Naive thymus-derived CD8-positive, alpha-beta T cell (primary cell): ENCODE measurements around the gene NRAS. TPM values are rescaled to one million over a fixed set of nuclear protein-coding genes. Genes with fewer than 3 reads are reported as not detected.

ENCODE experiments used
- ATAC-seq, 2 donors: fragments of 150-1000 bp; cut with Tn5 transposase in 1 of 2; sonication (Bioruptor Pico), chemical (Tn5 transposase) in 1 of 2; 1 replicate in 1 of 2; 2 replicates in 1 of 2; pipeline ENCODE4 v1.10.0; 2021; ENCODE audit warnings: mild to moderate bottlenecking in 2 of 2, moderate library complexity in 2 of 2
- POLR2A ChIA-PET: fragments of 350-600 bp; sonication (Branson Sonifier 250); formaldehyde crosslinking; loops from one replicate; lab custom pipeline; 2021; ENCODE audit warnings: antibody characterized with exemption; lab: Charles Lee
- DNase-seq, 10 donors: peaks; one replicate each; pipeline versions ENCODE4 v3.0.0 to v3.0.0-alpha.2; 2020 to 2022
- H3K27ac Mint-ChIP-seq, 10 donors: one replicate each; pipeline ENCODE4 v1.8.0; 2020 to 2022; ENCODE audit warnings: mild to moderate bottlenecking in 10 of 10, mixed read lengths in 10 of 10, moderate library complexity in 4 of 10, inconsistent platforms in 1 of 10
- H3K27me3 Mint-ChIP-seq, 5 donors: one replicate each; pipeline ENCODE4 v1.8.0; 2021 to 2022; ENCODE audit warnings: mixed read lengths in 5 of 5
- H3K36me3 Mint-ChIP-seq, 3 donors: one replicate each; pipeline ENCODE4 v1.8.0; 2020 to 2022; ENCODE audit warnings: mixed read lengths in 3 of 3, mild to moderate bottlenecking in 2 of 3, inconsistent platforms in 1 of 3
- H3K4me1 Mint-ChIP-seq, 4 donors: one replicate each; pipeline ENCODE4 v1.8.0; 2021 to 2022; ENCODE audit warnings: mixed read lengths in 4 of 4
- H3K4me3 Mint-ChIP-seq, 10 donors: one replicate each; pipeline ENCODE4 v1.8.0; 2020 to 2022; ENCODE audit warnings: mild to moderate bottlenecking in 10 of 10, mixed read lengths in 10 of 10, moderate library complexity in 6 of 10, inconsistent platforms in 1 of 10
- H3K9me3 Mint-ChIP-seq, 9 donors: one replicate each; pipeline ENCODE4 v1.8.0; 2020 to 2022; ENCODE audit warnings: mixed read lengths in 9 of 9, mild to moderate bottlenecking in 3 of 9, inconsistent platforms in 1 of 9, moderate library complexity in 1 of 9
- polyA plus RNA-seq, 3 donors: library from polyadenylated mRNA; unstranded; fragments of 300-500 nt; fragmentation: Illumina TruSeq; gene quantifications; one replicate each; pipeline ENCODE4 v1.2.3, GENCODE V29; 2021
- total RNA-seq, 8 experiments: library from RNA in 2 of 8; stranded (reverse) in 2 of 8; gene quantifications; one replicate each; pipeline ENCODE4 v1.2.3 and lab custom pipeline; 2021 to 2026

Gene NRAS
- total and polyA plus RNA-seq, 5 experiments from 2014 or later, result 25.5 to 33.3 (median 28.2) TPM

- Mint-ChIP-seq H3K4me3 (peak overlapping the region; percentile 31 to 100 (median 64)), H3K9me3 (no peaks in the 10 kb centered on the region), H3K36me3 (peaks cover 6 to 60% (median 22%) of the 10 kb centered on the region in 3 donors), H3K4me1 (peaks cover 57 to 96% (median 92%) of the 10 kb centered on the region in 4 donors), H3K27me3 (no peaks in the 10 kb centered on the region), H3K27ac (peak overlapping the region in 4 of 10 donors; percentile 22 to 88 (median 76))
- DNase-seq, result no peak
- POLR2A ChIA-PET, result no interaction called here
- ATAC-seq, result no peak
Measured at GRCh38 chr1:114750780-114751179, 34.2 kb upstream of the NRAS start.

- Mint-ChIP-seq H3K27me3 (no peaks in the 10 kb centered on the region), H3K36me3 (peaks cover 6 to 68% (median 20%) of the 10 kb centered on the region in 3 donors), H3K4me3 (peak overlapping the region in 8 of 10 donors; percentile 5 to 100 (median 64)), H3K27ac (peak overlapping the region in 4 of 10 donors; percentile 15 to 85 (median 21)), H3K4me1 (peaks cover 56 to 96% (median 88%) of the 10 kb centered on the region in 4 donors), H3K9me3 (no peaks in the 10 kb centered on the region)
- ATAC-seq, result no peak
- POLR2A ChIA-PET, result interaction anchor here (0.7 to 1.4 kb wide), 2 partner anchors 8 to 168 kb away, joined by 3 to 5 read pairs; partner anchors contain the start of gene CSDE1
- DNase-seq, result no peak
Measured at GRCh38 chr1:114749835-114750234, 33.3 kb upstream of the NRAS start.

- Mint-ChIP-seq H3K36me3 (peaks cover 6 to 91% (median 30%) of the 10 kb centered on the region in 3 donors), H3K27ac (no peak overlapping the region), H3K4me3 (peak overlapping the region in 4 of 10 donors; percentile 3 to 30 (median 25)), H3K9me3 (no peaks in the 10 kb centered on the region), H3K27me3 (no peaks in the 10 kb centered on the region), H3K4me1 (peaks cover 47 to 86% (median 79%) of the 10 kb centered on the region in 4 donors)
- DNase-seq (no peak), ATAC-seq (no peak)
- POLR2A ChIA-PET, result no interaction called here
Measured at GRCh38 chr1:114746450-114747121, 30.0 kb upstream of the NRAS start.

GRCh38 chr1:114745291-114745690 is 28.7 kb upstream of the NRAS start:
- Mint-ChIP-seq H3K9me3 (no peaks in the 10 kb centered on the region), H3K27ac (peak overlapping the region in 2 of 10 donors; percentile 18 to 26), H3K4me3 (no peak overlapping the region), H3K36me3 (peaks cover 12 to 95% (median 30%) of the 10 kb centered on the region in 3 donors), H3K4me1 (peaks cover 43 to 85% (median 75%) of the 10 kb centered on the region in 4 donors), H3K27me3 (no peaks in the 10 kb centered on the region)
- POLR2A ChIA-PET, result interaction anchor here (0.9 to 1.1 kb wide), 2 partner anchors 10 to 35 kb away, joined by 3 read pairs; partner anchors contain the start of gene SIKE1
- DNase-seq (no peak), ATAC-seq (no peak)

- Mint-ChIP-seq H3K4me3 (peak overlapping the region in 2 of 10 donors; percentile 3 to 36), H3K4me1 (peaks cover 26 to 73% (median 55%) of the 10 kb centered on the region in 4 donors), H3K9me3 (no peaks in the 10 kb centered on the region), H3K27ac (peak overlapping the region in 6 of 10 donors; percentile 2 to 84 (median 32)), H3K27me3 (no peaks in the 10 kb centered on the region), H3K36me3 (peaks cover 5 to 95% (median 25%) of the 10 kb centered on the region in 3 donors)
- POLR2A ChIA-PET, result interaction anchor here (1.2 kb wide), 1 partner anchor 15 kb away, joined by 5 read pairs; the partner anchor contains the start of gene CSDE1
- DNase-seq (no peak), ATAC-seq (no peak)
Measured at GRCh38 chr1:114741963-114742746, 25.6 kb upstream of the NRAS start.

- Mint-ChIP-seq H3K9me3 (no peaks in the 10 kb centered on the region), H3K36me3 (peaks cover 5 to 95% (median 32%) of the 10 kb centered on the region in 3 donors), H3K27ac (no peak overlapping the region), H3K27me3 (no peaks in the 10 kb centered on the region), H3K4me3 (no peak overlapping the region), H3K4me1 (peaks cover 18 to 55% (median 44%) of the 10 kb centered on the region in 4 donors)
- ATAC-seq (no peak), DNase-seq (no peak)
- POLR2A ChIA-PET, result interaction anchor here (0.6 kb wide), 1 partner anchor 327 kb away, joined by 4 read pairs; no protein-coding TSS in a partner anchor
Measured at GRCh38 chr1:114740331-114740730, 23.8 kb upstream of the NRAS start.

GRCh38 chr1:114737314-114737849 is 20.8 kb upstream of the NRAS start:
- POLR2A ChIA-PET, result no interaction called here
- Mint-ChIP-seq H3K36me3 (peaks cover 5 to 95% (median 33%) of the 10 kb centered on the region in 3 donors), H3K4me3 (no peak overlapping the region), H3K27ac (peak overlapping the region in 5 of 10 donors; percentile 7 to 62 (median 54)), H3K4me1 (peaks cover 12 to 31% (median 27%) of the 10 kb centered on the region in 4 donors), H3K27me3 (no peaks in the 10 kb centered on the region), H3K9me3 (no peaks in the 10 kb centered on the region)
- DNase-seq (no peak), ATAC-seq (no peak)

GRCh38 chr1:114735479-114735878 is 18.9 kb upstream of the NRAS start:
- Mint-ChIP-seq H3K27ac (peak overlapping the region in 3 of 10 donors; percentile 14 to 54 (median 28)), H3K4me3 (no peak overlapping the region), H3K36me3 (peaks cover 5 to 98% (median 39%) of the 10 kb centered on the region in 3 donors), H3K27me3 (no peaks in the 10 kb centered on the region), H3K9me3 (no peaks in the 10 kb centered on the region), H3K4me1 (peaks cover 7 to 21% (median 14%) of the 10 kb centered on the region in 4 donors)
- DNase-seq, result no peak
- no peak for ATAC-seq
- POLR2A ChIA-PET, result interaction anchor here (0.6 kb wide), 1 partner anchor 12 kb away, joined by 3 read pairs; no protein-coding TSS in a partner anchor

GRCh38 chr1:114729782-114730181 is 13.2 kb upstream of the NRAS start:
- ATAC-seq (no peak), DNase-seq (no peak)
- H3K27ac Mint-ChIP-seq, result peak overlapping the region in 3 of 10 donors; percentile 39 to 56 (median 56)
- peaks cover 0 to 5% (median 4%) of the 10 kb centered on the region in 4 donors for H3K4me1 Mint-ChIP-seq
- H3K27me3 Mint-ChIP-seq, result no peaks in the 10 kb centered on the region
- no peak overlapping the region for H3K4me3 Mint-ChIP-seq
- no peaks in the 10 kb centered on the region for H3K9me3 Mint-ChIP-seq
- POLR2A ChIA-PET, result interaction anchor here (0.5 kb wide), 1 partner anchor 8 kb away, joined by 3 read pairs; no protein-coding TSS in a partner anchor
- H3K36me3 Mint-ChIP-seq, result peaks cover 11 to 97% (median 31%) of the 10 kb centered on the region in 3 donors

- Mint-ChIP-seq H3K4me3 (no peak overlapping the region), H3K27ac (peak overlapping the region in 4 of 10 donors; percentile 0 to 53 (median 10)), H3K4me1 (peaks cover 0 to 5% (median 4%) of the 10 kb centered on the region in 4 donors), H3K27me3 (no peaks in the 10 kb centered on the region), H3K9me3 (no peaks in the 10 kb centered on the region), H3K36me3 (peaks cover 11 to 97% (median 29%) of the 10 kb centered on the region in 3 donors)
- DNase-seq, result no peak
- ATAC-seq, result no peak
- POLR2A ChIA-PET, result interaction anchor here (0.6 to 0.7 kb wide), 2 partner anchors 9 to 32 kb away, joined by 3 to 5 read pairs; no protein-coding TSS in a partner anchor
Measured at GRCh38 chr1:114728553-114728952, 12.0 kb upstream of the NRAS start.

GRCh38 chr1:114725230-114725629 is 8.7 kb upstream of the NRAS start:
- Mint-ChIP-seq H3K9me3 (no peaks in the 10 kb centered on the region), H3K27ac (peak overlapping the region in 5 of 10 donors; percentile 15 to 83 (median 24)), H3K4me1 (peaks cover 0 to 2% (median under 1%) of the 10 kb centered on the region in 4 donors), H3K27me3 (no peaks in the 10 kb centered on the region), H3K4me3 (no peak overlapping the region), H3K36me3 (peaks cover 5 to 96% (median 28%) of the 10 kb centered on the region in 3 donors)
- DNase-seq (no peak), ATAC-seq (no peak)
- POLR2A ChIA-PET, result no interaction called here

GRCh38 chr1:114723915-114724314 is 7.3 kb upstream of the NRAS start:
- DNase-seq (no peak), ATAC-seq (no peak)
- peak overlapping the region in 4 of 10 donors; percentile 37 to 85 (median 72) for H3K27ac Mint-ChIP-seq
- H3K36me3 Mint-ChIP-seq, result peaks cover 5 to 96% (median 32%) of the 10 kb centered on the region in 3 donors
- no peaks in the 10 kb centered on the region for H3K27me3 Mint-ChIP-seq
- H3K4me1 Mint-ChIP-seq, result peaks cover 0 to 2% (median under 1%) of the 10 kb centered on the region in 4 donors
- POLR2A ChIA-PET, result no interaction called here
- H3K9me3 Mint-ChIP-seq, result no peaks in the 10 kb centered on the region
- H3K4me3 Mint-ChIP-seq, result no peak overlapping the region
